Mesodermal cell (in vitro differentiated cells): ENCODE data around the gene XAB2.

Source experiments
- H3K27ac ChIP-seq: 2 replicates; pipeline ENCODE4 v1.7.0; 2013; ENCODE audit warnings: mild to moderate bottlenecking, low read depth, low read length, moderate library complexity; ENCODE audit not compliant: severe bottlenecking
- H3K36me3 ChIP-seq: 2 replicates; pipeline ENCODE4 v1.7.1; 2013; ENCODE audit warnings: mild to moderate bottlenecking, low read length, moderate library complexity; ENCODE audit not compliant: control insufficient read depth, insufficient read depth
- H3K4me1 ChIP-seq: one replicate; pipeline ENCODE4 v1.7.1; 2013; ENCODE audit warnings: mild to moderate bottlenecking, low read length; ENCODE audit not compliant: insufficient read depth, control insufficient read depth, poor library complexity, severe bottlenecking
- H3K4me3 ChIP-seq: 2 replicates; pipeline ENCODE4 v1.7.0; 2013; ENCODE audit warnings: low read length, control low read depth, mild to moderate bottlenecking; ENCODE audit not compliant: insufficient read depth, poor library complexity, severe bottlenecking; ENCODE audit errors: extremely low read depth
- H3K9me3 ChIP-seq: 2 replicates; pipeline ENCODE4 v1.7.1; 2013; ENCODE audit warnings: mild to moderate bottlenecking, low read length, moderate library complexity; ENCODE audit not compliant: control insufficient read depth
- WGBS, 2 experiments: methylation state at CpG; one replicate each; pipeline ENCODE4 v1.1.5; 2013; ENCODE audit warnings: missing lambda C conversion rate in 2 of 2; ENCODE audit not compliant: insufficient coverage in 2 of 2; 5-methylcytosine and 5-hydroxymethylcytosine counted together

XAB2 gene

DNA sequence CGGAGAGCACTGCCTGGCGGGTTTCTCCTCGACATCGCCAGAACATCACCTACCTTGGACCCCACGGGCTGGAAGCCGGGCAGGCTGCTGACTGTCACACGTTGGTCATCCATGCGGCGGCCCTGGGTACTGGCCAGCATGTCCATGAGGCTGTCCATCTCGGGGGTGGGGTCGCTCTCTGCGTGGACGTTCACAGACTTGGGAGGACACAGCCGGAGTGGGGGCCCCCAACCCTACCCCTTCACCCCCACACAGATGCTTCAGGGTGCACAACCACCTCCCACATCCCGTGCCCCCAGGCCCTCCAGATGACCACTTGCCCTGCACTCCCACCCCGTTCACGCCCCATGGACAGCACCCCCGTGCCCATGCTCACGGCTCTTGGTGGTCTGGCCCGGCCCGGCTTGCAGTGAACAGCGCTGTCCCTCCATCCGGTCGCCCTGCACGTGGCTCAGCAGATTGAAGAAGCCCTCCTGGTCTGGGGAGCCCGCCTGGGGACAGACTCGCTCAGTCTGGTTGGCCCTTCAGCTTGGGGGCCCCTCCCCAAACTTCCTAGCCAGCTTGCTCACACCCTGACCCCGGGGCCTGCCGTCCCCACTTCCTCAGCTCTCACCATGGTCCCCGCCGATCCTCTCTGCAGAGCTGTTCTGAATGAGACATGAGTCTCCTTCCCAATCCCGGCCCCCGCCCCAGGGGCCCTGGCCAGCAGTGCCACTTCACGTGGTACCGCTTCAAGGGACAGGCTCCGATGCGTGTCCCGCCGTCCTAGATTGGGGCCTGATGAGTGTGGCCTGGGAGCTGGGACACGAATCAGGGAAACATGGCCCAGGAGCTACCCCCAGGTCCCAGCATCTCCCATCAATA lies 3.2 kb upstream of the XAB2 start:
- peaks cover 16% of the 10 kb centered on the region for H3K36me3 ChIP-seq
- no peak overlapping the region for H3K4me3 ChIP-seq
- no peak overlapping the region for H3K27ac ChIP-seq
- H3K9me3 ChIP-seq, result no peaks in the 10 kb centered on the region
- 97% methylated on average over 33 to 38 of the region's 40 CpGs for WGBS, 2 experiments
- peaks cover 15% of the 10 kb centered on the region for H3K4me1 ChIP-seq

DNA sequence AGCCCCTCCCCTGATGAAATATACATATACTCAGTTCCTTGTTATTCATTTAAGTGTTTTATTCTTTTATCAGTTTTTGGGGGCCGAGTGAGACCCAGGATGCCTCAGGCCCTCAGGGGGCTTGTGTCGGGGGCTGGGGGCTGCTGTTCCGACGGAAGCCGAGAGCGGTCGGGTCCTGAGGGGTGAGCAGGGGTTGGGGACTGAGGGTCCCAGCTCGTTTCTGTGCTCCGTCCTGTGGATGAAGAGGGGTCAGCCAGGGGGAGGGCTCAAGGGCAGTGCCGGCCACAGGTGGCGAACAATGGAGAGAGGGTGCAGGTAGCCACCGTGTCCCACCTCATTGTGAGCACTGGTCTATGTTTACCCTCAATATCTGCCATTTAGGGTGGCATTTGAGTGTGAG lies 2.2 kb upstream of the XAB2 start:
- Histone ChIP-seq H3K9me3 (no peaks in the 10 kb centered on the region), H3K36me3 (peaks cover 26% of the 10 kb centered on the region), H3K4me1 (peaks cover 15% of the 10 kb centered on the region), H3K4me3 (no peak overlapping the region), H3K27ac (no peak overlapping the region)
- WGBS, 2 experiments, result 92 to 93% methylated on average over 9 to 11 of the region's 12 CpGs

DNA sequence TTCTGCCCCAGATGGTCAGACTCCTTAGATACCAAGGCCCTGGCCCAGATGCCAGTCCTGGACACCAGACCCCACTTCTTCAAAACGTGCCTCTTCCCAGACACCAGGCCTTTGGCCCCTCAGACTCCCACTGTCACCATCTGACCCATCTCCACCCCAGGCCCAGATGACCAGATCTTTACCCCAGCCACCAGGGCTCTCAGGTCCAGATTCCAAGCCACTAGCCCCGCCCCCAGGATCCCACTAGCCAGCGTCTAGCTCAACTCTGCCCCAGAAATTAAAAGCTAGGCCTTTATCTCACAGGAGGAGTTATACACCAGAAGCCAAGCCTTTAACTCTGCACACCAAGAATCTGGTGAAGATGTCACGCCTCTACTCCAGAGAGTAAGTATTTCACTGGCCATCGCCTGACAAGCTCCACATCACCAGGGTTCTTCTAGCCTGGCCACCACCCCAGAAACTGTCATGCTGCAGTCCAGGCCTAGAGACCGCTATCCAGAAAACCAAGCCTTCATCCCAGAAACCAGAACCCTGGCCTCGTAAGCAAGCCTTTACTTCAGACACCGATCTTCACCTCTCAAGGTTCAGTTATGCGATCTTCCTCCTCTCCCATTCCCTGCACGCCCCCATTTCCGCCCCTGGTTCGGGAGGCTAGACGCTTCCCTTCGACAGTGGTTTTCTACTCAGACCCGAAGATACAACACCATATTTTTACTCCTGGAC lies 595 bp downstream of the XAB2 start:
- peak overlapping the region; percentile 99 for H3K4me3 ChIP-seq
- H3K27ac ChIP-seq, result peak overlapping the region; percentile 57
- no peaks in the 10 kb centered on the region for H3K9me3 ChIP-seq
- peaks cover 42% of the 10 kb centered on the region for H3K36me3 ChIP-seq
- peaks cover 15% of the 10 kb centered on the region for H3K4me1 ChIP-seq
- WGBS, 2 experiments, result 6 to 12% methylated on average over 15 of the region's 15 CpGs

DNA sequence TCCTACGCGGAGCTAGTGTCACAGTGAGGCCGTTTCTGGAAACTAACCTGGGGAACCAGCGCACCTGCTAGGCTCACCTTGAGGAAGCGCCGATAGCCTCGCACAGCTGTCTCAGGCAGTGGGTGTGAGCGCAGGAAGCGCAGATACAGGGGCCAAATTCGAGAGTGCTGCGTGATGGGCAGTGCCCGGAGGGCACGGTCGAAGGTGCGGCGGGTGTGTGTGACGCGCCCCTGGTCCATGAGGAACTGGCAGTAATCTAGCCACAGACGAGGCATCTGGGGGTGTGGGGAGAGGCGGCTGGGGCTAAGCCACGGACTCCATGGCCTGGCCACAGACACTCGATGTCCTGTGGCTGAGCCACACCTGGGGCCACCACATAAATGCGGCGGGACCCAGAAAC lies 2.2 kb downstream of the XAB2 start:
- 88 to 94% methylated on average over 16 to 22 of the region's 24 CpGs for WGBS, 2 experiments
- Histone ChIP-seq H3K9me3 (no peaks in the 10 kb centered on the region), H3K36me3 (peaks cover 46% of the 10 kb centered on the region), H3K4me3 (no peak overlapping the region), H3K27ac (no peak overlapping the region), H3K4me1 (peaks cover 15% of the 10 kb centered on the region)

DNA sequence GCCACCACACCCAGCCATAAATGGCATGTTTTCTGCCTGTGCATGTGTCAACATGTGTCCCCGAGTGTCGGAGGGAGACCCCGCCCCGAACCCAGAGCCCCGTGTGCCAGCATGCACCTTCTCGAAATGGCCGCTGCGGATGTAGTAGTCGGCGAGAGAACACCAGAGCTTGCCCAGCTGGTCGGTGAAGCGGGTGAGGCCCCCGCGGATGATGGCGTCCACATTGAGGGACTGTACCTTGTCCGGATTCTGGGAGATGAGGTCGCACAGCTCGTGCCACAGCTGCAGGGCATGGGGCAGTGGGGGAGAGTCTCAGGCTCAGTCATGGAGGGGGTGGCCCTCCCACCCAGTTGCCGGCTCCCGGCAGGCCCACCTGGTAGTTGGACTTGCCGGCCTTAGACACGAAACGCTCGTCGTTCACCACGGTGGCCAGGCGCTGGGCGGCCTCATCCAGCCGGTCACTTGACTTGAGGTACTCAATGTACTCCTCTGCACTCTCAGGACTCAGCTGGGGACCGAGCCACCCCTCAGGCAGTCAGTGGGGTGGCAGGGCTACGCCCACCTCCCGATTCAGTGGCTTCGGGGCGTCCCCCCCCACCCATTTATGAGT lies 3.5 kb downstream of the XAB2 start:
- Histone ChIP-seq H3K4me1 (peaks cover 13% of the 10 kb centered on the region), H3K9me3 (no peaks in the 10 kb centered on the region), H3K36me3 (peaks cover 52% of the 10 kb centered on the region), H3K4me3 (no peak overlapping the region), H3K27ac (no peak overlapping the region)
- 97 to 98% methylated on average over 27 to 34 of the region's 34 CpGs for WGBS, 2 experiments

DNA sequence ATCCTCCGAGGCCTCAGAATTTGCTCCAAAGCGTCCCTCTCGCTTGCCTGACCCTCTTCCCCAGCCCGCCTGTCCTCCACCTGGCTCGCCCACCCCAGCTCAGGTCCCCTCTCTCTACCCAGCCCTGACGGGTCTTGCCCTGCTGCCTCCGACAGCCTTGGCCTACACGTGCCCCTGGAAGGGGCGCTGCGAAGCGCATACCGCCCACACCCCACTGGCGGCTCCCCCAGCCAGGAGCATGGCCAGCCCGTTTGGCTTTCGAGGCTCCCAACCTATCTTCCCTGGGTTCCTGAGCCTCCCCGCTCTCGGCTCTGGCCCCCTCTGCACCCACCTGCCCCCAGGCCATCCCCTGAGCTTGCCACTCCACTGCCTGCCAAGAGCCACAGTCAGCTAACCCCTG lies 4.5 kb downstream of the XAB2 start:
- Histone ChIP-seq H3K27ac (no peak overlapping the region), H3K36me3 (peaks cover 58% of the 10 kb centered on the region), H3K4me3 (no peak overlapping the region), H3K9me3 (no peaks in the 10 kb centered on the region), H3K4me1 (peaks cover 10% of the 10 kb centered on the region)
- 95 to 98% methylated on average over 4 to 17 of the region's 17 CpGs for WGBS, 2 experiments

DNA sequence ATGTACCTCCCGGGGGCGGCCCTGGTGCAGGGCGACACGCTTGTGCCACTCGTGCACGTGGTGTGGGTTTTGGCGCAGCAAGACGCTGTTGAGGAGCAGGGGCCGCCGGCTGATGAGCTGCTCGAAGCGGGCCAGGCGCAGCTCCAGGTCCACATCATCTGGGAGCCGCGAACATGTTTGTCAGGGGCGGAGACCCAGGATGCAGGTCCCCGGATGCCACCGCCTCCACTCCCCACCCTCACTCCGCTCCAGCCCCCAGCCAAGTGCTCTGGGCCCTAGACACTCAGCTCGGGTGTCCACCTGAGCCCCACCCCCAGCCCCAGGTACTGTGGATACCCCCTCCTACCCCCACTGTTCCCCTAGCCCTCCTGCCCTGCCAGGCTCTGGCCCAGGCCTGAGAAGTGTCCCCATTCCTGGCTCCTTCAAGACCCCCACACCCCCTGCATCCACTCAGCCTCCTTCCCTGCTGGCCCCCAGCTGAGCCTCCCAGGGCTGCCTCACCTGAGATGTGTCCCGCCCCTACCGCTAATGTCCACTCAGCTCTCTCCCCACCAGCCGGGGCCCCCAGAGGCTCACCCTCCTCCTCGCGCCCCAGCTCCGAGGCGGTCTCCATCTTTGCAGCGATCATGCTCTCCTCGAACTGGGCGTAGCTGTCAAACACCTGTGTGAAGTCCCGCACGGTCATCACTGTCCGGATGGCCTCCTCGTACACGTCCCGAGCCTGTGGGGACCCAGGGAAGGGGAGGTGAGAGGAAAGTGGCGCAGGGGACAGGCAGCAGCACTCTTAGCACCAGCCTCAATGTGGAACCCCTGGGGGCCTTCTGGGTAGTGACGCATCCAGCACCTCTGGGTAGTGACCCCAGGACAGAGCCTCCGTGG lies 5.4 kb downstream of the XAB2 start:
- Histone ChIP-seq H3K4me3 (no peak overlapping the region), H3K36me3 (peaks cover 65% of the 10 kb centered on the region), H3K4me1 (peaks cover 10% of the 10 kb centered on the region), H3K9me3 (no peaks in the 10 kb centered on the region), H3K27ac (no peak overlapping the region)
- WGBS, 2 experiments, result 95 to 97% methylated on average over 35 to 36 of the region's 39 CpGs

DNA sequence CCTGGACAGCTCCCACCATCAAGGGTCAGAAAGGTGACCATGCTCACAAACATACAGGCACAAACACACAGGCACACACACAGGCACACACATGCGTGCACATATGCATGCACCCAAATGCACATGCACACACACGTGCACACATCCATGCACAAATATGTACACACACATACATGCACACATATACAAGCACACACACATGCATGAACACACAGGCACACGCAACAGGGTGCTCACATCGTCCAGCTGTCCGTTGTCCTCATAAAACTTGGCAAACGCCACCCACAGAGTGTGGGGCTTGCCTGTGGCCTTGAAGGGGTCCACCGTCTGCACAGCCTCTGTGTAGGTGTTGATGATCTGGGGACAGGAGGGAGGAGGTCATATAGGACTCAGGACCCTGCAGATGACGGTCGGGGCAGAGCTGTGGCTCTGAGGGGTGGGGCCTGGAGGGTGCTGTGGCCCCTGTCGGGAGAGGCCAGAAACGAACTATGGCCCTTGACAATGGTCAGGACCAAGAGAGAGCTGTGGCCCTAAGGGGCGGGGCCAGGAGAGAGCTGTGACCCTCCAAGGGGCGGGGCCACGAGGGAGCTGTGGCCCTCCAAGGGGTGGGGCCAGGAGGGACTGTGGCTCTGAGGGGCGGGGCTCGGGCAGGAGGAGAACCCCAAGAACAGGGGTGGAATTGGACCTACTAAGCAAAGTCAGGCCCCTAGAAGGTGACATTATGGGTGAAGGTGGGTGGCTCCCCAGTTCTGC lies 6.2 kb downstream of the XAB2 start:
- WGBS, 2 experiments, result 90 to 93% methylated on average over 14 to 16 of the region's 16 CpGs
- Histone ChIP-seq H3K4me3 (no peak overlapping the region), H3K4me1 (peaks cover 2% of the 10 kb centered on the region), H3K36me3 (peaks cover 74% of the 10 kb centered on the region), H3K9me3 (no peaks in the 10 kb centered on the region), H3K27ac (no peak overlapping the region)

DNA sequence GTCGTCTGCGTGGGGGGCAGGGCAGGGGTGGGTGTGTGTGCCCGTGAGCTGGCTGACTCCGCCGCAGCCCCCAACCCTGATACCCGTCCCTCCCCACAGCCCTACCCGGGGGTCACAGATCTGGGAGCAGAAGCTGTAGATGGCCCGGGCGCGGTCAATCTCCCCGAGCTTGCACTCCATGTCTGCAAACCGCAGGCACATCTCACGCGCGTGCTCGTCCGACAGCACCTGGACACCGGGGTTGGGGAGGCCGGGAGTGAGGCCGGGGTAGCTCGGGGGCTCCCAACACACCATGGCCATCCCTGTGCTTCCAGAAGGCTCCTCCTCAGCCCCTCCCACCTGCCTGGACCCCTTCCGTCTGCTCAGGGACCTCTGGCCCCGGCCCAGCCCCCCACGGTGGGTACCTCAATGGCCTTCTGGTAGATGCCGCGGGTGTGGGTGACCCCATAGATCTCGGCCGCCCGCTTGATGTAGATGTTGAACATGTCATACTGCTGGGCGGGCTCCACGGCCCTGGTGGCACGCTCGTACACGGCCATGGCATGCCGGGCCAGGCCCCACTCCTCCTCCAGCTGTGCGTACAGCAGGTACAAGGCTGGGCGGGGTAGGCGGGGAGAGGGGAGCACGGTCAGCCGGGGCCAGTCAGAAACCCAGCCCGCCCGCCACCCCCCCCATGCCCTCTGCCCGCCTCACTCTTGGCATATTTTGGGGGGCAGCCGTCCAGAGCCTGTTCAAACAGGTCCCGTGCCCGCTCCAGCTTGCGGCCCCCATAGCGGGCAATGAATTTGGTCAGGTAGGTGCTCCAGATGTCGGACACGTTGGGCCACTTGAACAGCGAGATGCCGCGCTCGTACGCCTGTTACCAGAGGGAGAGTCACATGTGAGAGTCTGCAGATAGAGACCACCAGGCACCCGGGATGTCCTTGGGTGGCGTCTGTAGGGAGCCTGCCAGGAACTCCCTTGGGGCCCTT lies 8.6 kb downstream of the XAB2 start:
- H3K36me3 ChIP-seq, result peaks cover 57% of the 10 kb centered on the region
- WGBS, 2 experiments, result 94 to 97% methylated on average over 46 to 50 of the region's 57 CpGs
- H3K27ac ChIP-seq, result no peak overlapping the region
- no peaks in the 10 kb centered on the region for H3K4me1 ChIP-seq
- H3K9me3 ChIP-seq, result no peaks in the 10 kb centered on the region
- no peak overlapping the region for H3K4me3 ChIP-seq
